ENCODE data around the gene NUDT16L1. TPM values are rescaled to one million over a fixed set of nuclear protein-coding genes. Genes with fewer than 3 reads are reported as not detected.

NUDT16L1 gene
- total and polyA plus RNA-seq, 7 experiments from 2014 or later = 42.8 to 133 (median 61.5) TPM

DNA sequence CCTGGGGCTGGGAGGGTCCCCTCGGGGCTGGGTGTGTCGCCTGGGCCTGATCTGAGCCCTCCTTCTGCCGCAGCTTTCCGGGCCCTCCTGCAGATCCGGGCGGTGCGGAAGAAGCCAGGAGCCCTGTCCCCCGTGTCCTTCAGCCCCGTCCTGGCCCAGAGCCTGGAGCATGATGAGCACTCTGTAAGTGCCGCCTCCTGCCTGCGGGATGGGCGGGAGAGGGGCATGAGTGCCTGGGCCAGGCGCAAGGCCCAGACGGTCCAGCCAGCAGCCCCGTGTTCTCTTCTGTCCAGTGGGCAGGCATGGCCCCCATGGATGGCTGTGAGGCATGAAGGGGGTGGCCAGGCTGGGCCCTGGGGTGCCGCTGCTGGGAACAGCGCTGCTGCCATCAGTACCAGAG, 16.0 kb upstream of the NUDT16L1 start:
- peaks cover 19 to 28% of the 10 kb centered on the region in 2 donors for H3K4me1 ChIP-seq (ENCODE audit: control insufficient read depth in 2 of 2, insufficient read depth in 2 of 2, low read length in 2 of 2)
- no peaks in the 10 kb centered on the region for H3K27me3 Mint-ChIP-seq
- intact Hi-C loops (cut with micrococcal nuclease) = loop anchor here (2.0 kb wide), 2 partner anchors 15 to 17 kb away; partner anchors contain the start of gene NUDT16L1 (in 1 of the 2)

DNA sequence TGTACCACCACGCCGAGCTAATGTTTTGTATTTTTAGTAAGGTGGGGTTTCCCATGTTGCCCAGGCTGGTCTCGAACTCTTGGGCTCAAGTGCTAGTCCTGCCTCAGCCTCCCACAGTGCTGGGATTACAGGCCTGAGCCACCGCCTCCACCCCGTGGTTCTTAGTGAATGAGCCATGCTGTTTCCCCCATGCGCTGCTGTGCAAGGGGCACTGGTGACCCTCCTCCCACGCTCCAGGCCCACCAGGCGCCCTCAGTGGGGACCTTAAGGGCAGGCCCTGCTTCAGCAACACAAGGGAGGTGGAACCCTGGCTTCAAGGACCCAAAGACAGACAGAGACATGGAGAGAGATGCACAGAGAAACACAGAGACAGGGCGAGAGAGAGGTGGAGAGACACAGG, 15.4 kb upstream of the NUDT16L1 start:
- no peaks in the 10 kb centered on the region for H3K27me3 Mint-ChIP-seq
- CTCF ChIA-PET = interaction anchor here (0.6 kb wide), 1 partner anchor 93 kb away, joined by 3 read pairs; no protein-coding TSS in a partner anchor
- no peaks in the 10 kb centered on the region for H3K9me3 Mint-ChIP-seq
- ATAC-seq (no peak), DNase-seq (no peak)
- no peaks in the 10 kb centered on the region for H3K9me3 ChIP-seq (ENCODE audit: control insufficient read depth in 2 of 3, low read length in 3 of 3)
- peaks cover 0 to 18% (median 3%) of the 10 kb centered on the region in 5 donors for H3K36me3 Mint-ChIP-seq
- H3K27ac ChIP-seq (ENCODE audit: low read depth, low read length) = peak overlapping the region; percentile 42
- peaks cover 0 to 53% (median 0%) of the 10 kb centered on the region in 3 experiments for H3K36me3 ChIP-seq (ENCODE audit: control insufficient read depth in 2 of 3, insufficient read depth in 3 of 3, low read length in 3 of 3)
- H3K4me3 ChIP-seq (ENCODE audit: low read length) = no peak overlapping the region
- peak overlapping the region; percentile 57 to 98 (median 81) for H3K27ac Mint-ChIP-seq
- peaks cover 31 to 41% (median 35%) of the 10 kb centered on the region in 7 donors for H3K4me1 Mint-ChIP-seq
- H3K4me3 Mint-ChIP-seq = peak overlapping the region in 3 of 10 donors; percentile 16 to 38 (median 27)
- POLR2A ChIA-PET = interaction anchor here (1.0 kb wide), 1 partner anchor 12 kb away, joined by 3 read pairs; no protein-coding TSS in a partner anchor
- no peaks in the 10 kb centered on the region for H3K27me3 ChIP-seq (ENCODE audit: control insufficient read depth in 2 of 2, insufficient read depth in 2 of 2, low read length in 2 of 2)
- intact Hi-C loops (cut with micrococcal nuclease) = loop anchor here (2.0 kb wide), 2 partner anchors 15 to 17 kb away; partner anchors contain the start of gene NUDT16L1 (in 1 of the 2)
- peaks cover 19 to 28% of the 10 kb centered on the region in 2 donors for H3K4me1 ChIP-seq (ENCODE audit: control insufficient read depth in 2 of 2, insufficient read depth in 2 of 2, low read length in 2 of 2)

More for the DNA sequence above, 16.0 kb upstream of the NUDT16L1 start:
- peaks cover 0 to 18% (median 3%) of the 10 kb centered on the region in 5 donors for H3K36me3 Mint-ChIP-seq
- H3K9me3 Mint-ChIP-seq = no peaks in the 10 kb centered on the region
- ATAC-seq = no peak
- H3K4me1 Mint-ChIP-seq = peaks cover 31 to 41% (median 35%) of the 10 kb centered on the region in 7 donors
- DNase-seq = no peak
- H3K27ac Mint-ChIP-seq = peak overlapping the region in 8 of 9 donors; percentile 92 to 99 (median 98)
- peak overlapping the region in 3 of 10 donors; percentile 81 to 86 (median 83) for H3K4me3 Mint-ChIP-seq
- H3K27me3 ChIP-seq (ENCODE audit: control insufficient read depth in 2 of 2, insufficient read depth in 2 of 2, low read length in 2 of 2) = no peaks in the 10 kb centered on the region
- CTCF ChIA-PET = interaction anchor here (0.6 kb wide), 1 partner anchor 92 kb away, joined by 3 read pairs; no protein-coding TSS in a partner anchor
- POLR2A ChIA-PET = interaction anchor here (0.7 to 1.6 kb wide), 4 partner anchors 11 to 89 kb away, joined by 3 to 10 read pairs (median 4); no protein-coding TSS in a partner anchor
- no peaks in the 10 kb centered on the region for H3K9me3 ChIP-seq (ENCODE audit: control insufficient read depth in 2 of 3, low read length in 3 of 3)
- H3K36me3 ChIP-seq (ENCODE audit: control insufficient read depth in 2 of 3, insufficient read depth in 3 of 3, low read length in 3 of 3) = peaks cover 0 to 47% (median 0%) of the 10 kb centered on the region in 3 experiments
- peak overlapping the region; percentile 78 for H3K27ac ChIP-seq (ENCODE audit: low read depth, low read length)
- no peak overlapping the region for H3K4me3 ChIP-seq (ENCODE audit: low read length)

DNA sequence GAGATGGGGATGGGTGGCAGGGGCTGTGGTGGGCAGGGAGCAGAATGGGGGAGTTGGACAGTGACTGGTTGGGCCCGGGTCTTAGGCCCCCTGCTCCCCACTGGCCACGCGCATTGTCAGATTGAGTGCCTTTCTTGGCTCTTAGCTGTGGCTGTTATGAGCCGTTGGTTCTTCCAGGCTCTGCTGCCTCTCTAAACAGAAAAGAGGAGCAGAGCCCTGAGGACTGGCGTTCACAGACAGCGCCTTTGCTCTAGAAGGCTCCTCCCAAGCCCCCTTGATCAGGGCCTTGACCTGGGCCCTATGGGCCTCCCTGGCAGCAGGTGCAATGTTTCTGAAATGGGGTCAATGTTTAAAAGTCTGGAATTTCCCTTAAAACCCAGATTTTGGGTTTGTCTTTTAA, 14.8 kb upstream of the NUDT16L1 start:
- Mint-ChIP-seq H3K36me3 (peaks cover 0 to 15% (median 2%) of the 10 kb centered on the region in 5 donors), H3K27me3 (no peaks in the 10 kb centered on the region), H3K9me3 (no peaks in the 10 kb centered on the region), H3K4me1 (peaks cover 31 to 41% (median 35%) of the 10 kb centered on the region in 7 donors), H3K27ac (peak overlapping the region; percentile 57 to 98 (median 81)), H3K4me3 (peak overlapping the region in 1 of 10 donors; percentile 38)
- Histone ChIP-seq H3K4me1 (ENCODE audit: control insufficient read depth in 2 of 2, insufficient read depth in 2 of 2, low read length in 2 of 2) (peaks cover 19 to 28% of the 10 kb centered on the region in 2 donors), H3K9me3 (ENCODE audit: control insufficient read depth in 2 of 3, low read length in 3 of 3) (no peaks in the 10 kb centered on the region), H3K4me3 (ENCODE audit: low read length) (no peak overlapping the region), H3K36me3 (ENCODE audit: control insufficient read depth in 2 of 3, insufficient read depth in 3 of 3, low read length in 3 of 3) (peaks cover 0 to 54% (median 0%) of the 10 kb centered on the region in 3 experiments), H3K27ac (ENCODE audit: low read depth, low read length) (no peak overlapping the region), H3K27me3 (ENCODE audit: control insufficient read depth in 2 of 2, insufficient read depth in 2 of 2, low read length in 2 of 2) (no peaks in the 10 kb centered on the region)
- no peak for DNase-seq
- intact Hi-C loops (cut with micrococcal nuclease) = no loop called here
- POLR2A ChIA-PET = interaction anchor here (0.7 kb wide), 1 partner anchor 113 kb away, joined by 3 read pairs; no protein-coding TSS in a partner anchor
- CTCF ChIA-PET = interaction anchor here (0.7 kb wide), 1 partner anchor 74 kb away, joined by 3 read pairs; no protein-coding TSS in a partner anchor
- ATAC-seq = no peak

DNA sequence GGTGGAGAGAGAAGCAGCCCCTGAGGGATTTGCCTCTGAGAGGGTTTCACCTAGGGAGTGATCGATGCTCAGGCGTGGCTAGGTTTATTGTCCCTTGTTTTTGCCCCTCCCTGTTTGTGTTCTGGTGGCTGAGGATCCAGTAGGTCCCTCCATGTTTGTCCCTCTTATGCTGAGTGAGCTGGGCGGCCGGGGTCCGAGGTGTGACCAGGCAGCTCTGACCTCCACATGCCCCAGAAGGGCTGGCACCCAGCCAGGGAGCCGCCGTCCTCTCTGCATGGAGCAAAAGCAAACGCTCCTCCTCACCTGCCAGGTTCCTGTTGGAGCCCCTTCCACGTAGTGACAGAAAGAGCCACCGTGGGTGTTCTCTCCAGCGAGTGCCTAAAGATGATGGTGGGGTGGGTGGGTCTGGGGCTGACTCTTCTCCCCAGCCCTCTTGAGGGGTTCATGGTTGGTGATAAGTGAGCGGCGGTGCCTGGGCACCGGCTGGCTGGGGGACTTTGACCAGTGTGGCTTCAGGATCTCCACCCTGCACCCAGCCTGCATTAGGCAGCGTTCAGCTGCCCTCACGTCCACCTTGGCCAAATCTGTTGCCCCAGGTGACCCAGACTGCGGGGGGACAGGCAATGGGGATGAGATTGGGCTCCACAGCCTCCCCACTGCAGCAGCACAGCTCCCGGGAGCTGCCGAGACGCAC, 14.1 kb upstream of the NUDT16L1 start:
- intact Hi-C loops (cut with micrococcal nuclease) = no loop called here
- H3K27me3 Mint-ChIP-seq = no peaks in the 10 kb centered on the region
- no peak overlapping the region for H3K4me3 ChIP-seq (ENCODE audit: low read length)
- no peak overlapping the region for H3K27ac ChIP-seq (ENCODE audit: low read depth, low read length)
- H3K9me3 ChIP-seq (ENCODE audit: control insufficient read depth in 2 of 3, low read length in 3 of 3) = no peaks in the 10 kb centered on the region
- ATAC-seq = no peak
- H3K27me3 ChIP-seq (ENCODE audit: control insufficient read depth in 2 of 2, insufficient read depth in 2 of 2, low read length in 2 of 2) = no peaks in the 10 kb centered on the region
- no peak overlapping the region for H3K4me3 Mint-ChIP-seq
- DNase-seq = no peak
- CTCF ChIA-PET = interaction anchor here (0.7 kb wide), 1 partner anchor 74 kb away, joined by 3 read pairs; no protein-coding TSS in a partner anchor
- peak overlapping the region in 8 of 9 donors; percentile 41 to 98 (median 84) for H3K27ac Mint-ChIP-seq
- H3K4me1 Mint-ChIP-seq = peaks cover 30 to 41% (median 35%) of the 10 kb centered on the region in 7 donors
- H3K4me1 ChIP-seq (ENCODE audit: control insufficient read depth in 2 of 2, insufficient read depth in 2 of 2, low read length in 2 of 2) = peaks cover 19 to 28% of the 10 kb centered on the region in 2 donors
- peaks cover 0 to 59% (median 0%) of the 10 kb centered on the region in 3 experiments for H3K36me3 ChIP-seq (ENCODE audit: control insufficient read depth in 2 of 3, insufficient read depth in 3 of 3, low read length in 3 of 3)
- POLR2A ChIA-PET = interaction anchor here (0.7 to 1.3 kb wide), 2 partner anchors 14 to 114 kb away, joined by 3 read pairs; partner anchors contain the start of gene NUDT16L1
- peaks cover 0 to 15% (median 0%) of the 10 kb centered on the region in 5 donors for H3K36me3 Mint-ChIP-seq
- H3K9me3 Mint-ChIP-seq = no peaks in the 10 kb centered on the region

DNA sequence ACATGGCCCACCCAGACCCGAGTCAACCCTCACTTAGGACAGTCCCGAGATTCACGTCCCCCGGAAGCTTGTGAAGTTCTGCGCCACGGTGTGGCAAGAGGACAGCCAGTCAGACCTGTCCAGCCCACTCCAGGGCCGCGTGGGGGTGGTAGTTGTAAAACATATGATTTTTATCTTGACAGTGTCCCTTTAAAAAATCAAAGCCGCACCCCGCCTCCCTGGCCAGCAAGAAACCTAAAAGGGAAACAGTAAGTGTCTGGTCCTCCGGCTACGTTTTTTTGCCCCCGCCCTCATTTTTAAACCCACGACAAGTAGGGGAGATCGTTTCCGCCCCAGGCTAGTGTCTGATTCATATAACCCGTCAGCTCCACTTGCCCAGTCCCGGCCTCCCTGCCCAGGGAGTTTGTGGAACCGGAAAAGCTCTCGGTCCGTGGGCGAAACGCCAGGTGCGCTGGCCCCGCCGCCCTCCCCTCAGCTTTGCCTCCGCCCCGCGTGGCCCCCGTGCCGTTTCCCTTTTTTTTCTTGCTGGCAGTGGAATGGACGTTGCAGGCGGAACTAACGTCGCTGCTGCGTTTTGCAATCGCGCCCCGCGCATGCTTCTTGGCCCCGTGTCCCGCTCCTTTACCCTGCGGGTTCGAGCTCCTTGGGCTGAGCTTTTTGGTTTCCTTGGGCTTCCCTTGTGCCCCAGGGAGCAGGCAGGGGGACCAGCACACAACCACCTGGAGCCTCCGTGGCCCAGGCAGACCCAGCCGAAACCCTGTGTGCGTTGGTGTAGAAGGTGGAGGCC, 13.3 kb upstream of the NUDT16L1 start:
- Mint-ChIP-seq H3K4me1 (peaks cover 29 to 41% (median 35%) of the 10 kb centered on the region in 7 donors), H3K36me3 (peaks cover 0 to 15% (median 0%) of the 10 kb centered on the region in 5 donors), H3K9me3 (no peaks in the 10 kb centered on the region), H3K27ac (peak overlapping the region in 7 of 9 donors; percentile 18 to 87 (median 41)), H3K27me3 (no peaks in the 10 kb centered on the region), H3K4me3 (peak overlapping the region in 3 of 10 donors; percentile 7 to 29 (median 26))
- intact Hi-C loops (cut with micrococcal nuclease) = no loop called here
- H3K4me3 ChIP-seq (ENCODE audit: low read length) = no peak overlapping the region
- POLR2A ChIA-PET = interaction anchor here (1.3 to 1.5 kb wide), 2 partner anchors 10 to 13 kb away, joined by 3 read pairs; partner anchors contain the start of gene NUDT16L1
- H3K36me3 ChIP-seq (ENCODE audit: control insufficient read depth in 2 of 3, insufficient read depth in 3 of 3, low read length in 3 of 3) = peaks cover 0 to 67% (median 0%) of the 10 kb centered on the region in 3 experiments
- peaks cover 19 to 27% of the 10 kb centered on the region in 2 donors for H3K4me1 ChIP-seq (ENCODE audit: control insufficient read depth in 2 of 2, insufficient read depth in 2 of 2, low read length in 2 of 2)
- ATAC-seq (peak; percentile 57), DNase-seq (no peak)
- peak overlapping the region; percentile 27 for H3K27ac ChIP-seq (ENCODE audit: low read depth, low read length)
- CTCF ChIA-PET = no interaction called here
- H3K27me3 ChIP-seq (ENCODE audit: control insufficient read depth in 2 of 2, insufficient read depth in 2 of 2, low read length in 2 of 2) = no peaks in the 10 kb centered on the region
- H3K9me3 ChIP-seq (ENCODE audit: control insufficient read depth in 2 of 3, low read length in 3 of 3) = no peaks in the 10 kb centered on the region
